K562 (cell line): ENCODE data around the gene PRPF8. TPM values are rescaled to one million over a fixed set of nuclear protein-coding genes. Genes with fewer than 3 reads are reported as not detected.

Experiments used
- ARID4B ChIP-seq: sonication (generic); formaldehyde crosslinking; IDR thresholded peaks from 2 replicates; pipeline ENCODE4 v1.8.0; 2022; ENCODE audit warnings: mild to moderate bottlenecking, missing genetic modification reagents
- BRF1 ChIP-seq: IDR thresholded peaks from 3 replicates; pipeline ENCODE4 v1.6.1; 2011; ENCODE audit warnings: borderline replicate concordance, mild to moderate bottlenecking; ENCODE audit not compliant: insufficient read length; ENCODE audit errors: extremely low read depth
- CREB3L1 ChIP-seq: fragments of 450-650 bp; IDR thresholded peaks from 2 replicates; pipeline ENCODE4 v1.6.1; 2014; ENCODE audit warnings: low read depth, mild to moderate bottlenecking, moderate library complexity, borderline replicate concordance
- HNRNPL ChIP-seq: fragments of 200-400 bp; formaldehyde crosslinking; IDR thresholded peaks from 2 replicates; pipeline ENCODE4 v1.6.1; 2017; ENCODE audit warnings: low read depth, mild to moderate bottlenecking, low read length
- MEIS2 ChIP-seq: fragments of 450-650 bp; IDR thresholded peaks from 2 replicates; pipeline ENCODE4 v1.6.1; 2014; ENCODE audit warnings: mild to moderate bottlenecking; ENCODE audit not compliant: partially characterized antibody
- PHB2 ChIP-seq: fragments of 450-650 bp; IDR thresholded peaks from 2 replicates; pipeline ENCODE4 v1.6.1; 2017; ENCODE audit warnings: low read depth
- POLR2G ChIP-seq: fragments of 200-400 bp; formaldehyde crosslinking; IDR thresholded peaks from 2 replicates; pipeline ENCODE4 v1.6.1; 2017; ENCODE audit warnings: low read depth, mild to moderate bottlenecking, antibody characterized with exemption, low read length, moderate library complexity
- RHOXF2B ChIP-seq: fragments of 250-450 bp; sonication (Bioruptor Pico); conservative IDR thresholded peaks from 2 replicates; pipeline ENCODE4 v1.5.1; 2021
- SMARCE1 ChIP-seq: fragments of 450-650 bp; IDR thresholded peaks from 2 replicates; pipeline ENCODE4 v1.7.1; 2016; ENCODE audit warnings: mild to moderate bottlenecking
- STAG1 ChIP-seq: sonication (generic); formaldehyde crosslinking; IDR thresholded peaks from 2 replicates; pipeline ENCODE4 v1.5.0; 2020; ENCODE audit warnings: missing genetic modification reagents, borderline replicate concordance
- ZBTB1 ChIP-seq: sonication (generic); formaldehyde crosslinking; IDR thresholded peaks from 2 replicates; pipeline ENCODE4 v1.8.1; 2023; ENCODE audit warnings: missing genetic modification reagents, low read depth, mild to moderate bottlenecking, borderline replicate concordance
- ZNF347 ChIP-seq: fragments of 450-650 bp; formaldehyde crosslinking; IDR thresholded peaks from 2 replicates; pipeline ENCODE4 v1.4.0; 2020; ENCODE audit warnings: low read depth, mild to moderate bottlenecking, moderate library complexity
- ZNF589 ChIP-seq: fragments of 200-800 bp; sonication (Bioruptor generic); IDR thresholded peaks from 2 replicates; pipeline ENCODE4 v1.6.1; 2016; ENCODE audit warnings: low read depth, missing genetic modification characterization, missing compliant biosample characterization
- ZZZ3 ChIP-seq: fragments of 450-650 bp; IDR thresholded peaks from 2 replicates; pipeline ENCODE4 v1.6.1; 2016; ENCODE audit warnings: antibody characterized with exemption, mild to moderate bottlenecking, moderate library complexity
- polyA plus RNA-seq, 8 experiments: library from polyadenylated mRNA; depleted of rRNA in 4 of 8; stranded (reverse) in 5 of 8; unstranded in 3 of 8; fragments of >200 nt; fragmentation: Nextera tagmentation in 2 of 8; fragmentation: Illumina TruSeq in 1 of 8; extraction: Ambion mirVana in 2 of 8; extraction: Trizol in 1 of 8; gene quantifications; 2 replicates each; pipeline versions ENCODE4 v1.2.1 to v1.2.3, GENCODE V29; 2011 to 2014; ENCODE audit warnings: inconsistent platforms in 1 of 8, missing spikeins in 1 of 8
- total RNA-seq, 7 experiments: library from RNA; depleted of rRNA in 6 of 7; stranded (reverse); fragments of >200 nt in 6 of 7; fragmentation: Illumina TruSeq in 2 of 7; extraction: Trizol in 2 of 7; gene quantifications; 2 replicates each; pipeline versions ENCODE4 v1.2.1 to v1.2.3, GENCODE V29; 2011 to 2021; ENCODE audit warnings: low replicate concordance in 1 of 7
- TF ChIP-seq, protein P1 (sequence below): sonication (generic); formaldehyde crosslinking; IDR thresholded peaks from 2 replicates; pipeline ENCODE4 v1.8.0; 2023; ENCODE audit warnings: mild to moderate bottlenecking, missing genetic modification reagents
- TF ChIP-seq, protein P2 (sequence below): sonication (generic); formaldehyde crosslinking; IDR thresholded peaks from 2 replicates; pipeline ENCODE4 v1.8.0; 2022; ENCODE audit warnings: mild to moderate bottlenecking, missing genetic modification reagents
- TF ChIP-seq, protein P3 (sequence below): fragments of 450-650 bp; IDR thresholded peaks from 2 replicates; pipeline ENCODE4 v1.6.1; 2016; ENCODE audit warnings: antibody characterized with exemption

The PRPF8 gene
- total and polyA plus RNA-seq, 9 of the 15 experiments (the other 6 are each of a cell fraction or from before 2014, with no cell fraction given), result 64.3 to 294 (median 85.9) TPM

DNA sequence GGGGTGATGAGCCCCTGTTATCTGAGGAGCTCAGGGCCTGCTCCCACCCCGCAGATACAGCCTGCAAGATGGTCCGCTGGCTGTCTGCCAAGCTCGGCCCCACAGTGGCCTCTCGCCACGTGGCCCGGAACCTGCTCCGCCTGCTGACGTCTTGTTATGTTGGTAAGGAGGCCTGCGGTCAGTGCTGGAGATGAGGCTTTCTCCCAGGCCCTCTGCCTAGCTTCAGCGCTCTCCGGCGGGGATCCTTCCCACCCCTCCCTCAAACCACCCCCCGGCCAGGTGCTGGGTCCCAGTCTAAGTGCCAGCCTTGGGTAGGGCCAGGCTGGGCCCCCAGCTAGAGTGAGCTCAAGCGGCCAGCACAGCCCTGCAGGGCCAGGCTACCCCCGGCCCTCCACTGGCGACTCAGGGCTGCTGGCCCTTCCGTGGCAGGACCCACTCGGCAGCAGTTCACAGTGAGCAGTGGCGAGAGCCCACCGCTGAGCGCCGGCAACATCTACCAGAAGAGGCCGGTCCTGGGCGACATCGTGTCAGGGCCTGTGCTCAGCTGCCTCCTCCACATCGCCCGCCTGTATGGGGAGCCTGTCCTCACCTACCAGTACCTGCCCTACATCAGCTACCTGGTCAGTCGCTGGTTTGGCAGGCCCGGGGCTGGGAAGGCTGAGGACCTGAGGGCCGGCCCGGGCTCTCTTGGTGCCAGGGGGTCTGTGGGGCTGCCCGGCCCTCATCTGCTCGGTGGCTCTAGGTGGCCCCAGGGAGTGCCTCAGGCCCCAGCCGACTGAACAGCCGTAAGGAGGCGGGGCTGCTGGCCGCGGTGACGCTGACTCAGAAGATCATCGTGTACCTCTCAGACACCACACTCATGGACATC is 45.9 kb upstream of the PRPF8 start (continued):
- 0 out of 2 replicates have a peak, but pooled peaks have one; percentile 26 for TF ChIP-seq ARID4B (CRISPR knock-in tag)
- no peak for TF ChIP-seq MEIS2
- TF ChIP-seq ZNF347, result no peak
- no peak for TF ChIP-seq SMARCE1
- TF ChIP-seq HNRNPL, result no peak
- TF ChIP-seq BRF1, result no peak
- TF ChIP-seq ZBTB1, result no peak
- TF ChIP-seq RHOXF2B (CRISPR knock-in tag), result no peak
- TF ChIP-seq ZZZ3, result no peak
- TF ChIP-seq, protein P1, sequence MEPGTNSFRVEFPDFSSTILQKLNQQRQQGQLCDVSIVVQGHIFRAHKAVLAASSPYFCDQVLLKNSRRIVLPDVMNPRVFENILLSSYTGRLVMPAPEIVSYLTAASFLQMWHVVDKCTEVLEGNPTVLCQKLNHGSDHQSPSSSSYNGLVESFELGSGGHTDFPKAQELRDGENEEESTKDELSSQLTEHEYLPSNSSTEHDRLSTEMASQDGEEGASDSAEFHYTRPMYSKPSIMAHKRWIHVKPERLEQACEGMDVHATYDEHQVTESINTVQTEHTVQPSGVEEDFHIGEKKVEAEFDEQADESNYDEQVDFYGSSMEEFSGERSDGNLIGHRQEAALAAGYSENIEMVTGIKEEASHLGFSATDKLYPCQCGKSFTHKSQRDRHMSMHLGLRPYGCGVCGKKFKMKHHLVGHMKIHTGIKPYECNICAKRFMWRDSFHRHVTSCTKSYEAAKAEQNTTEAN (CRISPR knock-in tag), result no peak
- TF ChIP-seq, protein P2, sequence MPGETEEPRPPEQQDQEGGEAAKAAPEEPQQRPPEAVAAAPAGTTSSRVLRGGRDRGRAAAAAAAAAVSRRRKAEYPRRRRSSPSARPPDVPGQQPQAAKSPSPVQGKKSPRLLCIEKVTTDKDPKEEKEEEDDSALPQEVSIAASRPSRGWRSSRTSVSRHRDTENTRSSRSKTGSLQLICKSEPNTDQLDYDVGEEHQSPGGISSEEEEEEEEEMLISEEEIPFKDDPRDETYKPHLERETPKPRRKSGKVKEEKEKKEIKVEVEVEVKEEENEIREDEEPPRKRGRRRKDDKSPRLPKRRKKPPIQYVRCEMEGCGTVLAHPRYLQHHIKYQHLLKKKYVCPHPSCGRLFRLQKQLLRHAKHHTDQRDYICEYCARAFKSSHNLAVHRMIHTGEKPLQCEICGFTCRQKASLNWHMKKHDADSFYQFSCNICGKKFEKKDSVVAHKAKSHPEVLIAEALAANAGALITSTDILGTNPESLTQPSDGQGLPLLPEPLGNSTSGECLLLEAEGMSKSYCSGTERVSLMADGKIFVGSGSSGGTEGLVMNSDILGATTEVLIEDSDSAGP, result peak; percentile 58; the same call in 1 of the 2 replicates
- TF ChIP-seq PHB2, result no peak
- TF ChIP-seq, protein P3, sequence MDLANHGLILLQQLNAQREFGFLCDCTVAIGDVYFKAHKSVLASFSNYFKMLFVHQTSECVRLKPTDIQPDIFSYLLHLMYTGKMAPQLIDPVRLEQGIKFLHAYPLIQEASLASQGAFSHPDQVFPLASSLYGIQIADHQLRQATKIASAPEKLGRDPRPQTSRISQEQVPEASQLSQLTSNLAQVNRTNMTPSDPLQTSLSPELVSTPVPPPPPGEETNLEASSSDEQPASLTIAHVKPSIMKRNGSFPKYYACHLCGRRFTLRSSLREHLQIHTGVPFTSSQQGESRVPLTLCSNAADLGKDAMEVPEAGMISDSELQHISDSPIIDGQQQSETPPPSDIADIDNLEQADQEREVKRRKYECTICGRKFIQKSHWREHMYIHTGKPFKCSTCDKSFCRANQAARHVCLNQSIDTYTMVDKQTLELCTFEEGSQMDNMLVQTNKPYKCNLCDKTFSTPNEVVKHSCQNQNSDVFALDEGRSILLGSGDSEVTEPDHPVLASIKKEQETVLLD, result no peak
- no peak for TF ChIP-seq ZNF589 (CRISPR knock-in tag)
- TF ChIP-seq CREB3L1, result peak; percentile 80
- TF ChIP-seq STAG1, result no peak
- peak; percentile 77 for TF ChIP-seq POLR2G
